HG03139 (cell line): Measurements from ENCODE around the gene TRHDE.

Experiments
- ATAC-seq: cut with Tn5 transposase; IDR thresholded peaks from one replicate; pipeline ENCODE4 v1.9.1; 2021; ENCODE audit not compliant: unreplicated experiment

The TRHDE gene

DNA sequence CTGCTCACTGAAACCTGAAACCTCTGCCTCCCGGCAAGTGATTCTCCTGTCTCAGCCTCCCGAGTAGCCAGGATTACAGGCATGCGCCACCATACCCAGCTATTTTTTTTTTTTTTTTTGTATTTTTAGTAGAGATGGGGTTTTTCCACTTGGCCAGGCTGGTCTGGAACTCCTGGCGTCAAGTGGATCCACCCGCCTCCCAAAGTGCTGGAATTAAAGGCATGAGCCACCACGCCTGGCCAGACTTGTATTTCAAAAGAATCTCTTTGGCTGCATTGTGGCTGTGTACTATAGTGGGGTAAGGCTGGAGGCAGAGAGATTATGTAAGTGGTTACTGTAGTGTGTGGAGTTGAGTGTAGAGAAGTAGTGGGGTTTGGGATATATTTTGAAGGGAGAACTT is 35.1 kb downstream of the TRHDE start:
- no peak for ATAC-seq

- ATAC-seq: no peak
Measured at GRCh38 chr12:72311946-72312345, 39.8 kb downstream of the TRHDE start.

GRCh38 chr12:72313806-72314205 is 41.6 kb downstream of the TRHDE start:
- no peak for ATAC-seq

DNA sequence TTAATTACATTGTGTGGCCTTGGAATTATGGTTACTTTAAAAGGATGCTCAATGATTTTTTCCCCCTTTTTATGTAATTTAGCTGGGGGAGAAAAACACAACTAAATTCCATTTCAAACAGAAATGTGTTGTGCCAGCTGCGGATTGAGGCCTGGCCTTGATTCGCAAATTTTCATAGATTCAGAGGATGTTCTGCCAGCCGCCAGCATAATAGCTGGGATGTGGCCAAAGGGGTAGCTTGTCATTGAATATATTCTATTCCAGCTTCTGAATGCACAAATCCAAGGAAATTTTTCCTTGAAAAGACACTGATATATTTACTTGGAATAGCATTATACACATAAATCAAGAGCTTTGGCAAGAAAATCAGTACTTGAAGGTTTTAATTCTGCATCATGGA is 43.7 kb downstream of the TRHDE start:
- ATAC-seq: no peak

DNA sequence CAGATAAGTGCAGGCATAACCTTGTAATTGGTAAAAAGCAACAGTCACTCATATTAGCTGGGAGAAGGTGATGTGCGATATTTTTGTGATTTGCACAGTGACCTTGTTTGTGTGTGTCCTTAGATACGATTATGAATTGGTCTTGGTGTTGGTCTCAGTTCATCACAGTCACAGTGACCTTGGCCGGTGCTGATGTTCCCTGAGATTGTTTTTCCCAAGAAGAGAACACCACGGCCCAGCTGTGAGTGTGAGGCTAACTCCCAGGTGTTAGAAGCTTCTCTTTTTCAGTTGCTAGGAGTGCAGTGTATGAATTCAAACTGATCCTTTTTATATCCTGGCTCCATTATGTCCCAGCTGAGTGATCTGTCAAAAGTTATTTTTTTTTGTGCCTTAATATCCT is 46.2 kb downstream of the TRHDE start:
- ATAC-seq: no peak

DNA sequence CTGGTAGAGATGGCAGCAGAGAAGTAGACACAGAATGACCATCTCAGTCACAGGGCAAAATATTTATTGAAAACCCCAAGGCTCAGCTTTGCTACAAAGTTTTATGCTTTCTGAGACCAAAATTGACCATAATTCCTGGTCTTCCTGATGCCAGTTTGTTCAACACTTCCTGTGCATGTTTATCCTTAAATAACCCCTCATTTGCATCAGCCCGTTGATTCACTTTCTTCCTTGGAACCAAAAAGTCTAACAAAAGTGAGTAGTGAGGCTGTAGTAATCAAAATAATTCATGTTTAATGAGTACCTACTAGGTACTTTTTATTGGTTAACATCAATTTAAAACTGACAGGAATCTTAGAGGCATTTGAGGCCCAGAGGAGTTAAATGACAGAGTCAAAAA is 51.7 kb downstream of the TRHDE start:
- ATAC-seq: no peak

DNA sequence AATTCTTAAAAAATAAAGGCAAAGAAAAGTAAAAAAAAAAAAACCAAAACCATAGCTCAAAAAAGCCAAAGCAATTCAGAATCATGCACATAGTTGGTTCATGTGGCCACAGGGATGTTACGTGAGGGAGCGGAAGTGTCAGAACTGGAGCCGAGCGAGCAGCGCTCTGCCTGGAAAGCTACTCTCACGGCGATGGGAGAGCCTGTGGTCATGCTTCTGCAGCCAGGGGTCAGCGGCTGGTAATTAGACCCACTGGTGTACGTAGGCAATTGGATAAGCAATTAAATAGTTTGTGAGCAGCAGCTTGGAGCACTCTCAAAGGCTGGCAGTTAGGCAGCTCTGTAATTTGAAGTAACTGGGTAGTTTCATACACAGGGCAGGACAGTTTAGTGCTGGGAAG is 58.1 kb downstream of the TRHDE start:
- no peak for ATAC-seq

- ATAC-seq: no peak
Measured at GRCh38 chr12:72330784-72331183, 58.6 kb downstream of the TRHDE start.

GRCh38 chr12:72337382-72337781 is 65.2 kb downstream of the TRHDE start:
- no peak for ATAC-seq

DNA sequence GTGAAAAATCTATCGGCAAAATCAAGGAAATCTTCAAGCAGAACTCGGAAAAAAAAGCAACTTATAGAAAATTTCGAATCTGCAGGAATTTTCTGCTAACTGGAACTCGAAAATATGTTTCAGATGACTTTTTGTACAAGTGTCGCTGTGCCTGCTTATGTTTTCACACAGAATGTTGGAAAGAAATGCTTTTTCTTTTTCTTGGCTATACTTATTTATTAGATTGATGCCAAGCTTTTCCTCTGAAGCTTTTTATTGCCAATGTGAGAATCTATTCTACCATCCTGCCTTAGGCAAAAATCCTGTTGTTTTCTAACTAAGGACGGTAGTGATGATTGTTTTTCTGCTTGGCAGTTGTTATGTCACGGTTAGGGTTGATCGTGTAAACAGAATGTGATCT is 65.8 kb downstream of the TRHDE start:
- ATAC-seq: no peak

GRCh38 chr12:72338437-72338836 is 66.3 kb downstream of the TRHDE start:
- ATAC-seq: no peak

DNA sequence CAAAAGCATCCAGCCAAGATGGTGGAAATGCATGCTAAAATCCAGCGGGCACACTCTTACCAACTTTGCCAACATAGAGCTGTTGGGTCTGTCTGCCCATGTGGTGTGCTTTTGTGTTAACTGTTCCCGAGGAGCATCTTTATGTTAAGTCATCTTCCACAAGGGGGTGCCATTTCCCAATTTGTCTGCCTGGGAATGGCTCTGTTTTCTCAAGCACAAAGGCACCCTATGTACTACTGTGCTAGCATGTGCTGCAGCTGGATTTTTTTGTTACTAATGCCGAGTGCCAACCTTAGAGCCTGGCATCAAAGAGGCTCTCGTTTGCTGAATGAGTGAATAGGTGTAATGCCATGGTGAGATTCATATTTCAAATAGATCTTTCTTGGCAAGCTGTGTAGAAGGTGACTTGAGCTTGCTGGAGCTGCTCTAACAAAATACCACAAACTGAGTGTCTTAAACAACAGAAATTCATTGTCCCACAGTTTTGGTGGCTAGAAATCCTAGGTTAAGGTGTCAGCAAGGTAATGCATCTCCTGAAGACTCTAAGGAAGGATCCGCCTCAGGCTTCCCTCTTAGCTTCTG is 74.3 kb downstream of the TRHDE start:
- ATAC-seq: peak; percentile 89

DNA sequence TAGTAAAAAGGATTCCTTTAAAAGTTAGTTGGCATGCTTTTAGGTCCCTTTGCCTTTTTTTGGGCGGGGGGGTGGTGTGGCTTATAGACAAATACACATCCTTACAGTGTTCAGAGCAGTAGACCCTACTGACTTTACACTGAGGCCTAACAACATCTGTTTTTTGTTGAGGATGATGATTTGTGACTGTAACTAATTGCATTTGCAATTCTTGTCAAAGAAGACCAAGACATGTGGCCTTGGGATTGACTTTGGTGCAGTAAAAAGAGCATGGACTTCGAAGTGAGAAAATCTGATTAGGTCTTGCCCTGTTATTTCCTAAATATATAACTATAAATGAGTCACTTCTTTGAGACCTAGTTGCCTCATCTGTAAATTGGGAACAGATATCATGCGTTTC is 77.3 kb downstream of the TRHDE start:
- ATAC-seq: no peak

DNA sequence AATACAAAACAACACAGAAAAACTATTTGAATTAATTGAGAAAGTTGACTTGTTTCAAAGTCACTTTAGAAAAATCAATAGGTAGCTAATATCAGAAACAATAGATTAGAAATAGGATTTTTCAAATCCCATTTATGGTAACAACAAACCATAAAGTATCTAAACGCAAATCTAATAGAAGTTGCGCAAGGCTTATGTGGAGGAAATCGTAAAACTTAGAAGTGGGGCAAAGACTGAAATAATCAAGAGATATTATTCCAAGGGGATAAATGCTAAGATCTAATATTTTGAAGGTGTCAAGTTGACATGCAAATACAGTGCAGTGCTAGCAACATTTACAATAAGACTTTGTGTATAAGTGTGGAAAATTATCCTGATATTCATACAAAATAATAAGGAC is 87.2 kb downstream of the TRHDE start:
- ATAC-seq: no peak

GRCh38 chr12:72365151-72365550 is 93.0 kb downstream of the TRHDE start:
- ATAC-seq: no peak

DNA sequence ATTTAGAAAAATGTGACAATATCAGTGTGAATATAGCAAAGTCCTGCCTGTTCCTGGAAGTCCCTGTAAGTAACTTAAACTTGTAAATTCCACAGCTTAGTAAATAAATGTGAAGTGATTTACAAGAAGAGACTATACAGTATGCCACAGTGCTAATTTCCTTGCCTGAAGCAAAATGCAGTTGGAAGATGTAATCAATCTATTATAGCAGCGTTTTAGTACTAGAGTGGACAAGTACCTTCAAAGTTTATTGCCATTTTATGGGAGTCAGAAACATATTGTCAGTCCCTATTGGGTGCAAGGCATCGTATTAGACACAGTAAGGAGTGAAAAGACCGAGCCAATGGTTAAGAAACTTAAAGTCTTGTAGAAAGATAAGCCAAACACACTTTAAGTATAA is 94.1 kb downstream of the TRHDE start:
- ATAC-seq: no peak

- ATAC-seq: no peak
Measured at GRCh38 chr12:72368298-72368697, 96.1 kb downstream of the TRHDE start.

- ATAC-seq: no peak
Measured at GRCh38 chr12:72368719-72369422, 96.7 kb downstream of the TRHDE start.

- no peak for ATAC-seq
Measured at GRCh38 chr12:72369423-72369959, 97.3 kb downstream of the TRHDE start.

GRCh38 chr12:72380441-72380840 is 108.3 kb downstream of the TRHDE start:
- no peak for ATAC-seq

DNA sequence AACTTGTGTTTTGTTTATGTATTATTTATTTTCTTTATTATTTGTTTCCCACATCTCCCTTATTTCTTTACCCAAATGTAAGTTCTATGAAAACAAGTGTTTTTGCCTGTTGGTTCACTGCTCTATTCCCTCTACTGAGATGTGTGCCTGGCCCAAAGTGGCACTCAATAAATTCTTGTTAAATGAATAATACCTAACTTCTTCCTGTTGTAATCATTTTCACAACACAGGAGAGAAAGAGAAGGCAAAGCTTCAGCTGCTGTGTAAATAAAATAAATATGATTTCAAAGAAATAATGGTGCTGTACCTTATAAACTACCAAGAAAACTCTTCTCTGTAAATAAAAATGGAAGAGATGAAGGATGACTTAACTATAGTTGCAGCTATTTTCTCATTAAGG is 116.2 kb downstream of the TRHDE start:
- ATAC-seq: no peak

- no peak for ATAC-seq
Measured at GRCh38 chr12:72390146-72390545, 118.0 kb downstream of the TRHDE start.

GRCh38 chr12:72406111-72406510 is 133.9 kb downstream of the TRHDE start:
- no peak for ATAC-seq
